Activated CD4-positive, alpha-beta T cell treated with anti-CD3 and anti-CD28 coated beads, Interleukin-2, amount 50 U/mL, for 48 hours (primary cell): ENCODE data around the gene CLASP2.
"Not testable (repeated sequence)": the region's sequence is repeated elsewhere in the genome, so short reads cannot be mapped to it uniquely, and the experiment has no call there.

ENCODE experiments used
- DNase-seq, 2 experiments: peaks; one replicate each; pipeline ENCODE4 v3.0.0-alpha.2; 2020

CLASP2 gene

DNA sequence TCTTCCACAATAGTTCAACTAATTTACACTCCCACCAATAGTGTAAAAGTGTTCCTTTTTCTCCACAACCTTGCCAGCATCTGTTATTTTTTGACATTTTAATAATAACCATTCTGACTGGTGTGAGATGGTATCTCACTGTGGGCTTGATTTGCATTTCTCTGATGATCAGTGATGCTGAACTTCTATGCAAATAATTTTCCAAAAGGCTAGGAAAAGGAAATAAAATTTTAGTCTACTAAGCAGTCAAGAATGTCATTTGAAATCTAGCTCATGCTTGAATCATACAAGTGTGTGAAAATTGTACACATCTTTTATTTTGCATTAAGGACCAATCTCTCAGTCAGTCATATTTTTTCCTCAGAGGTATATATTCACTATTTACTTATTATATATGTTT, 176.1 kb downstream of the CLASP2 start:
- DNase-seq, result no peak

GRCh38 chr3:33538678-33539339, 179.2 kb downstream of the CLASP2 start:
- no peak for DNase-seq

- DNase-seq, result no peak
These were observed 180.9 kb downstream of the CLASP2 start for GRCh38 chr3:33537133-33537532.

DNA sequence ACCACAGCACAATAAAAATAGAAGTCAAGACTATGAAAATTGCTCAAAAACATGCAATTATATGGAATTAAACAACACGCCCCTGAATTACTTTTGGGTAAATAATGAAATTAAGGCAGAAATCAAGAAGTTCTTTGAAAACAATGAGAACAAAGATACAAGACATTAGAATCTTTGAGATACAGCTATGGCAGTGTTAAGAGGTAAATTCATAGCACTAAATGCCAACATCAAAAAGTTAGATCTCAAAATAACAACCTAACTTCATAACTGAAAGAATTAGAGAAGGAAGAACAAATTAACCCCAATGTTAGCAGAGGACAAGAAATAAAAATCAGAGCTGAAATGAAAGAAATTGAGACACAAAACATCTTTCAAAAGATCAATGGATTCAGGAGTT, 191.3 kb downstream of the CLASP2 start:
- no peak for DNase-seq

GRCh38 chr3:33525232-33525631, 192.8 kb downstream of the CLASP2 start:
- DNase-seq, result no peak

DNA sequence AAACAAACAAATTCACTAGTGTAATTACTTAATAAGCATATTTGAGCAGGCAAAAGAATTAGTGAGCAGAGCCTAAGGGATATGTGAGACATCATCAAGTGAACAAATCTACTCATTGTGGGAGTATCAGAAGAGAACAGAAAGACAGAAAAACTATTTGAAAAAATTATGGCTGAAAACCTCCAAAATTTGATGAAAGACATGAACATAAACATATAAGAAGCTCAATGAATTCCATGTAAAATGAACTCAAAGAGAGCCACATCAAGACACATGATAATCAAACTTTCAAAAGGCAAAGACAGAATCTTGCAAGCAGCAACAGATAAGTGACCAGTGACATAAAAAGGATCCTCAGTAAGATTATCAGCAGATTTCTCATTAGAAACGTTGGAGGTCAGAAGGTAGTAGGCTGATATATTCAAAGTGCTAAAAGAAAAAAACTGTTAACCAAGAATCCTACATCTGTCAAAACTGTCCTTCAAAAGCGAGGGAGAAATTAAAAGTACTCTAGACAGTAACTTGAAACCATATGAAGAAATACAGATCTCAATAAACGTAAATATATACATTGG, 194.9 kb downstream of the CLASP2 start:
- no peak for DNase-seq

DNA sequence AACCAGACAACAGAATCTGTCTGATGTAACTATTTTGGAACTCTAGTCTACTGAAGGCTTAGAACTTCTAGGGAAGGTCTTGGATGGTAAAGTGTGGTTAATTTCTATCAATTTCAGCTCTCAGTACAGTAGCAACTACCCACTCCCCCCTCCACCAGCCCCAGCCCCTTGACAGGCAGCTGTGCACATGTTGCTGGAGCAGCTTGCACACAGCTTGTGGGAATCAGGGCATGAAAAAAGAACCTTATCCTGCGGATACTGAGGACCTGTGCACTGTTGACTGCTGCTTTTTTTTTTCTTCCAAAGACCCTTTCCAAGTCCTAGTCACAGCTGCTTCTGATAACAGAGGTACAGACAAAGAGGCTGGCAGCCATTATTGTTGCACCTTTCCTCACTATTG, 196.3 kb downstream of the CLASP2 start:
- DNase-seq, result no peak

DNA sequence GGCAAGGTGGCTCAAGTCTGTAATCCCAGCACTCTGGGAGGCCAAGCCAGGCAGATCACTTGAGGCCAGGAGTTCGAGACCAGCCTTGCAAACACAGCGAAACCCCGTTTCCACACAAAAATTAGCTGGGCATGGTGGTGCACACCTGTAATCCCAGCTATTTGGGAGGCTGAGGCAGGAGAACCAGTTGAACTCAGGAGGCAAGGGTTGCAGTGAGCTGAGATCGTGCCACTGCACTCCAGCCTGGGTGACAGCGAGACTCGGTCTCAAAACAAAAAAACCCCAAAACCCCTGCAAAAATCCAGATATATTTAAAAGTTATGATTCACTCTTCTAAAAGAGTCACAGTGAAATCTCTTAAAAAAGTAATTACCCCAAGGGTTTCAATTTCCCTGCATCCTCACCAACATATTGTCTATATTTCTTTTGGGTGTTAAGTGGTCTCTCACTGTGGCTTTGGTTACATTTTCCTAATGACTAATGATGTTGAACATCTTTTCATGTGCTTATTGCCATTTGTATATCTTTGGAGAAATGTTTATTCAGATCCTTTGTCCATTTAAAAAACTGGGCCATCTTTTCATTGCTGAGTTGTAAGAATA, 204.7 kb downstream of the CLASP2 start:
- DNase-seq, result no peak

DNA sequence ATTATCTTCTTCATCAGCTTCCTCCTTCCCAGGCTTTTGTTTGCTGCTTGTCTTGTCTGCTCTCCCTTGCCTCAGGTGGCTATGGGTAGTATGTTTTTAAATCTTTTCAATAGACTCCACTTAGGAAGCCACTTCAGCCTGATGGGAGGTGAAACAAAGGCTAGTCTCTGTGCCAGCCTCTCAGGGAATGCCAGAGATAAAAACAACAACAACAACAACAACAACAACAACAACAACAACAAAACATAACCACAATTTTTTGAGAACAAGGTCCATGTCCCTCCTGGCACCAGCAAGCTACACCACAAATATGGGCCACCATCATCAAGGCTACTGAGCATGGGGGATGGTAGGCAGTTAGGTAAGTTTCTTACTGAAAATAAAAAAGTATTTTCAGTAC, 213.0 kb downstream of the CLASP2 start:
- DNase-seq, result no peak

DNA sequence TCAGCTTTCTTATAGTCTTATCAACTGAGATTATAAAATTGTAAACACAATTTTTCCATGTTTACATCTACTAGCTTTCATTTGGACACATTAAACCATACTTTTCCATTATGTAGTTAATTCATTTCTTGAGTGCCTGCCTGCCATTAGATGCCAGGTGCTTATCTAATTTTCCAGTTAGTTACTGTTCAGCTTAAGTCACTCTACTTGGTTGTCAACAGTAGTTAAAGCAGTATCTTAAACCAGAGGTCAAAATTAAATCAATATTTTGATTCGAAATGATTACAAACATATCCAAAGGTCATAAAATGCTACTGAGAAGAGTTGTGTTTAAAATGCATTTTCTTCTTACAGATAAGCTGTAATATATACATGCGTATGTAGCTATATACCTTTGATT, 221.6 kb downstream of the CLASP2 start:
- no peak for DNase-seq

GRCh38 chr3:33491721-33492120, 226.3 kb downstream of the CLASP2 start:
- no peak for DNase-seq

- no peak for DNase-seq
These were observed 227.3 kb downstream of the CLASP2 start for GRCh38 chr3:33490641-33491241.

- DNase-seq, result no peak
These were observed 229.4 kb downstream of the CLASP2 start for GRCh38 chr3:33488683-33489082.

GRCh38 chr3:33488246-33488645, 229.8 kb downstream of the CLASP2 start:
- DNase-seq, result no peak

GRCh38 chr3:33482111-33482521, 235.9 kb downstream of the CLASP2 start:
- no peak for DNase-seq

DNA sequence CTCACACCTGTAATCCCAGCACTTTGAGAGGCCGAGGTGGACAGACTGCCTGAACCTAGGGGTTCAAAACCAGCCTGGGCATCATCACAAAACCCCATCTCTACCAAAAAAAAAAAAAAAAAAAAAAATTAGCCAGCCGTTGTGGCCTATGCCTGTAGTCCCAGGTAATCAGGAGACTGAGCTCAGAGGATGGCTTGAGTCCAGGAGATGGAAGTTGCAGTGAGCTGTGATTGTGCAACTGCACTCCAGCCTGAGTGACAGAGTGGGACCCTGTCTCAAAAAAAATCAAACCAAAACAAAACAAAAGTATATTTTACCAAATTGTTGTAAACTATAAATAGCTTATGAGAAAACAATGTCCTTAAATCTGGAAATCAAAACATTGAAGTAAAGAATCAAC, 243.2 kb downstream of the CLASP2 start:
- DNase-seq, result no peak

DNA sequence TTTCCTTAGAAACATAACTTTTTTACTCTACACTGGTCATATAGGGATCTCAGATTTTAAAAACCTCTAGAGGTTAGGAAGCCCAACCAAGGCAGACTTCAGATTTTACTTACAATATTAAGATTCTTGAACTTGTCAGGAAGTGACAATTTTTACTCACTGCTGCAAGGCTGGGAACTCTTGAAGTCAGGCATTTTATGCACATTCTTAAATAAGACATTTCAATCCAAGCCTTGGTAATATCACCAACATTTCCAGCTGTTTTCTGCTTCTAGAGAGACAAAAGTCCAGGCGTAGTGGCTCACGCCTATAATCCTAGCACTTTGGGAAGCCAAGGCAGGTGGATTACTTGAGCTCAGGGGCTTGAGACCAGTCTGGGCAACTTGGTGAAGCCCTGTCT, 244.2 kb downstream of the CLASP2 start:
- no peak for DNase-seq

GRCh38 chr3:33467786-33468185, 250.3 kb downstream of the CLASP2 start:
- DNase-seq, result no peak

GRCh38 chr3:33461097-33461496, 257.0 kb downstream of the CLASP2 start:
- DNase-seq, result no peak

DNA sequence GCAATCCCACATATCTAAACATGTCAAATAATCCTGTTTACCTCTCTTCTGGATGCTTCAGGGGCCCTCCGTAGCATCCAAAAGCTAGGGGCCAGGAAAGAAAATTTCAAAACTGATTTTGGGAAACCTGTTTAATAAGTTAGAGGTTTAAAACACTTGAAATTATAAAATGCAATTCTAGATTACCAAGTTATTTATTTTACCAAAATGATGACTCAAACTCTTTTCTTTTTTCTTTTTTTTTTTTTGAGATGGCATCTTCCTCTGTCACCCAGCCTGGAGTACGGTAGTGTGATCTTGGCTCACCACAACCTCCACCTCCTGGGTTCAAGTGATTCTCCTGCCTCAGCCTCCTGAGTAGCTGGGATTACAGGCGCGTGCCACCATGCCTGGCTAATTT, 258.5 kb downstream of the CLASP2 start:
- not testable (repeated sequence) for DNase-seq

- no peak for DNase-seq
These were observed 259.6 kb downstream of the CLASP2 start for GRCh38 chr3:33458446-33458845.

DNA sequence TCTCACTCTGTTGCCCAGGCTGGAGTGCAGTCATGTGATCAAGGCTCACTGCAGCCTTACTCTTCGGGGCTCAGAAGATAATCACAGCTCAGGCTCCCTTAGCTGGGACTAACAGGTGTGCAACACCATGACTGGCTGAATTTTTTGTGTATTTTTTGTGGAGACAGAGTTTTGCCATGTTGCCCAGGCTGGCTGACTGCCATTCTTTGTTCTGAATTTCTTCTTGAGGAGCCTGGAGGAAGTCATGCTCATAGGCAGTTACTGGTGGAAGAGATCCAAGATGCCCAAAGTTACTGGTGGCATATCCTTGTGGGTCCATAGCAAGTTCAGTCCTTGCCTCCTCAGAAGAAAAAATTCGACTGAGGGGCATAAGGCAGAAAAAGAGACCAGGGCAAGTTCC, 261.3 kb downstream of the CLASP2 start:
- no peak for DNase-seq

GRCh38 chr3:33453331-33453761, 264.7 kb downstream of the CLASP2 start:
- DNase-seq, result no peak

DNA sequence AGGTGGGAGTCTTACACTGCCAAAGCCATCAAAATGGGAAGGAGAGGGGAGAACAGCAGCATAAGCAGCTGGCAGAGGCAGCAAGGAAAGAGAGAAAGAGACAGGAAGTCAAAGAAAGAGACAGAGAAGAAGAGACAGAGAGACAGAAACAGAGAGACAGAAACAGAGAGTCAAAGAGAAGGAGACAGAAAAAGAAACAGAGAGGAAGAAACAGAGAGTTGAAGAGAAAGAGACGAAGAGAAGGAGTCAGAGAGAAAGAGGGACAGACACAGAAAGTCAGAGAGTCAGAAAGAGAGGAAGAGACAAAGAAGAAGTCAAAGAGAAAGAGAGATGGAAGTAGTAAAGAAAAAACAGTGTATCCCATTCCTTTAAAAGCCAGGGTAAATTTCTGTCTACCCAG, 266.1 kb downstream of the CLASP2 start:
- not testable (repeated sequence) for DNase-seq
